Left ventricle myocardium inferior (tissue), 1 donor: Measurements from ENCODE around the gene PRR13. TPM values are rescaled to one million over a fixed set of nuclear protein-coding genes. Genes with fewer than 3 reads are reported as not detected.
"Not testable (repeated sequence)": the region's sequence is repeated elsewhere in the genome, so short reads cannot be mapped to it uniquely, and the experiment has no call there.

Source experiments
- DNase-seq: peaks from one replicate; pipeline ENCODE4 v3.0.0-alpha.2; 2020
- H3K27ac ChIP-seq: fragments of 200-600 bp; replicated peaks from 2 replicates; pipeline ENCODE4 v1.8.0; 2021
- H3K27me3 ChIP-seq: fragments of 200-600 bp; 2 replicates; pipeline ENCODE4 v1.8.0; 2021; ENCODE audit warnings: low read depth
- H3K36me3 ChIP-seq: fragments of 200-600 bp; 2 replicates; pipeline ENCODE4 v1.8.0; 2021
- H3K4me1 ChIP-seq: fragments of 200-600 bp; 2 replicates; pipeline ENCODE4 v1.8.0; 2021
- H3K4me3 ChIP-seq: fragments of 200-600 bp; 2 replicates; pipeline ENCODE4 v1.8.0; 2021; ENCODE audit warnings: mild to moderate bottlenecking, moderate library complexity
- H3K9me3 ChIP-seq: fragments of 200-600 bp; replicated peaks from 2 replicates; pipeline ENCODE4 v1.8.0; 2021
- CTCF ChIP-seq: fragments of 200-600 bp; IDR thresholded peaks from 2 replicates; pipeline ENCODE4 v1.8.0; 2021; ENCODE audit warnings: antibody characterized with exemption, mild to moderate bottlenecking, borderline replicate concordance
- intact Hi-C: fragments of 100-400 bp; cut with micrococcal nuclease; formaldehyde crosslinking; loops from one replicate; pipeline ENCODE4 v1.11.0; 2022
- total RNA-seq: library from RNA; stranded (reverse); fragmentation: NEBNext Ultra II Directional; extraction: Animal tissue kit (Norgen Biotek cat#: 25700); gene quantifications from one replicate; pipeline ENCODE4 v1.2.1, GENCODE V29; 2021
- donor health status: DM: no; HTN: yes; CAD: no; lungs with severe emphysema.

PRR13 gene
- total RNA-seq, 1 donor from 2014 or later, result 53.1 TPM

- H3K27me3 ChIP-seq, result no peaks in the 10 kb centered on the region
- peaks cover 45% of the 10 kb centered on the region for H3K4me1 ChIP-seq
- DNase-seq, result no peak
- intact Hi-C loops, result no loop called here
- TF ChIP-seq CTCF, result no peak
- no peak overlapping the region for H3K4me3 ChIP-seq
- peak overlapping the region; percentile 65 for H3K27ac ChIP-seq
- peaks cover 39% of the 10 kb centered on the region for H3K36me3 ChIP-seq
- H3K9me3 ChIP-seq, result no peaks in the 10 kb centered on the region
Observed at GRCh38 chr12:53413485-53414204, 27.9 kb upstream of the PRR13 start.

- intact Hi-C loops, result no loop called here
- no peak for TF ChIP-seq CTCF
- Histone ChIP-seq H3K4me3 (no peak overlapping the region), H3K27ac (peak overlapping the region; percentile 25), H3K36me3 (peaks cover 26% of the 10 kb centered on the region), H3K9me3 (no peaks in the 10 kb centered on the region), H3K4me1 (peaks cover 45% of the 10 kb centered on the region), H3K27me3 (no peaks in the 10 kb centered on the region)
- no peak for DNase-seq
Observed at GRCh38 chr12:53414756-53415417, 26.6 kb upstream of the PRR13 start.

- peak overlapping the region; percentile 25 for H3K27ac ChIP-seq
Observed at GRCh38 chr12:53415752-53416389, 25.7 kb upstream of the PRR13 start.

GRCh38 chr12:53417291-53417816, 24.2 kb upstream of the PRR13 start:
- H3K27ac ChIP-seq, H3K27me3 ChIP-seq, DNase-seq, intact Hi-C loops, H3K36me3 ChIP-seq, H3K9me3 ChIP-seq, H3K4me3 ChIP-seq: not testable (repeated sequence)
- H3K4me1 ChIP-seq, result peaks cover 49% of the 10 kb centered on the region

More at GRCh38 chr12:53415752-53416389, 25.7 kb upstream of the PRR13 start:
- H3K27me3 ChIP-seq, H3K9me3 ChIP-seq, intact Hi-C loops, H3K4me3 ChIP-seq, DNase-seq: not testable (repeated sequence)
- Histone ChIP-seq H3K4me1 (peaks cover 47% of the 10 kb centered on the region), H3K36me3 (peaks cover 17% of the 10 kb centered on the region)

GRCh38 chr12:53418221-53418620, 23.3 kb upstream of the PRR13 start:
- no peak for TF ChIP-seq CTCF
- Histone ChIP-seq H3K4me1 (peaks cover 40% of the 10 kb centered on the region), H3K9me3 (no peaks in the 10 kb centered on the region), H3K36me3 (no peaks in the 10 kb centered on the region), H3K27ac (no peak overlapping the region), H3K4me3 (no peak overlapping the region), H3K27me3 (no peaks in the 10 kb centered on the region)
- no peak for DNase-seq
- intact Hi-C loops, result no loop called here

- TF ChIP-seq CTCF, result no peak
- no peak overlapping the region for H3K4me3 ChIP-seq
- no peaks in the 10 kb centered on the region for H3K36me3 ChIP-seq
- H3K27ac ChIP-seq, result no peak overlapping the region
- intact Hi-C loops, result no loop called here
- no peaks in the 10 kb centered on the region for H3K9me3 ChIP-seq
- H3K27me3 ChIP-seq, result no peaks in the 10 kb centered on the region
- peaks cover 25% of the 10 kb centered on the region for H3K4me1 ChIP-seq
- no peak for DNase-seq
Observed at GRCh38 chr12:53419756-53420155, 21.8 kb upstream of the PRR13 start.

GRCh38 chr12:53422247-53422646, 19.3 kb upstream of the PRR13 start:
- intact Hi-C loops, H3K27me3 ChIP-seq, H3K27ac ChIP-seq, H3K36me3 ChIP-seq, H3K4me3 ChIP-seq, DNase-seq, H3K9me3 ChIP-seq: not testable (repeated sequence)
- peaks cover 11% of the 10 kb centered on the region for H3K4me1 ChIP-seq
